Subcutaneous abdominal adipose tissue (tissue), 5 donors: ENCODE data around the gene ERBB4.

Source experiments
- H3K27ac ChIP-seq: one replicate; pipeline ENCODE4 v1.7.0; 2013; ENCODE audit warnings: low read depth, mild to moderate bottlenecking, inconsistent platforms, low read length, moderate library complexity
- H3K27me3 ChIP-seq, 5 donors: one replicate each; pipeline ENCODE4 v1.7.0; 2013; ENCODE audit warnings: low read length in 5 of 5, inconsistent platforms in 1 of 5; ENCODE audit not compliant: control insufficient read depth in 5 of 5, insufficient read depth in 4 of 5
- H3K36me3 ChIP-seq, 5 donors: one replicate each; pipeline ENCODE4 v1.7.0; 2013; ENCODE audit warnings: low read length in 5 of 5; ENCODE audit not compliant: control insufficient read depth in 5 of 5, insufficient read depth in 5 of 5
- H3K4me1 ChIP-seq, 5 donors: one replicate each; pipeline ENCODE4 v1.7.0; 2013; ENCODE audit warnings: low read length in 5 of 5, mild to moderate bottlenecking in 3 of 5, moderate library complexity in 1 of 5; ENCODE audit not compliant: control insufficient read depth in 5 of 5, insufficient read depth in 5 of 5
- H3K4me3 ChIP-seq, 5 donors: one replicate each; pipeline ENCODE4 v1.7.0; 2013; ENCODE audit warnings: low read length in 5 of 5, low read depth in 1 of 5
- H3K9ac ChIP-seq, 5 donors: one replicate each; pipeline ENCODE4 v1.7.0; 2013; ENCODE audit warnings: low read length in 5 of 5, mild to moderate bottlenecking in 4 of 5, moderate library complexity in 3 of 5
- H3K9me3 ChIP-seq, 5 donors: one replicate each; pipeline ENCODE4 v1.7.0; 2013; ENCODE audit warnings: low read length in 5 of 5; ENCODE audit not compliant: control insufficient read depth in 5 of 5
- donor health status: healthy.
- donor health status: healthy.
- donor health status: healthy.
- donor health status: healthy.
- donor health status: healthy.

ERBB4 gene

GRCh38 chr2:211503856-211504255 is 1034.7 kb downstream of the ERBB4 start:
- H3K9me3 ChIP-seq, result peaks cover 0 to 9% (median 0%) of the 10 kb centered on the region in 5 donors
- H3K27me3 ChIP-seq, result no peaks in the 10 kb centered on the region
- no peaks in the 10 kb centered on the region for H3K36me3 ChIP-seq
- no peak overlapping the region for H3K4me3 ChIP-seq
- H3K27ac ChIP-seq, result no peak overlapping the region
- H3K9ac ChIP-seq, result no peak overlapping the region
- no peaks in the 10 kb centered on the region for H3K4me1 ChIP-seq

GRCh38 chr2:211503198-211503597 is 1035.4 kb downstream of the ERBB4 start:
- Histone ChIP-seq H3K9me3 (peaks cover 0 to 9% (median 0%) of the 10 kb centered on the region in 5 donors), H3K27ac (no peak overlapping the region), H3K4me1 (no peaks in the 10 kb centered on the region), H3K9ac (no peak overlapping the region), H3K36me3 (no peaks in the 10 kb centered on the region), H3K27me3 (no peaks in the 10 kb centered on the region), H3K4me3 (no peak overlapping the region)

GRCh38 chr2:211498551-211499205 is 1039.9 kb downstream of the ERBB4 start:
- H3K36me3 ChIP-seq, result no peaks in the 10 kb centered on the region
- no peak overlapping the region for H3K27ac ChIP-seq
- no peaks in the 10 kb centered on the region for H3K4me1 ChIP-seq
- no peaks in the 10 kb centered on the region for H3K27me3 ChIP-seq
- H3K9ac ChIP-seq, result no peak overlapping the region
- H3K9me3 ChIP-seq, result peaks cover 0 to 7% (median 0%) of the 10 kb centered on the region in 5 donors
- no peak overlapping the region for H3K4me3 ChIP-seq

GRCh38 chr2:211495339-211495738 is 1043.3 kb downstream of the ERBB4 start:
- no peaks in the 10 kb centered on the region for H3K27me3 ChIP-seq
- no peaks in the 10 kb centered on the region for H3K4me1 ChIP-seq
- H3K9ac ChIP-seq, result no peak overlapping the region
- no peak overlapping the region for H3K27ac ChIP-seq
- H3K36me3 ChIP-seq, result no peaks in the 10 kb centered on the region
- H3K4me3 ChIP-seq, result no peak overlapping the region
- H3K9me3 ChIP-seq, result no peaks in the 10 kb centered on the region

GRCh38 chr2:211494536-211494935 is 1044.1 kb downstream of the ERBB4 start:
- Histone ChIP-seq H3K9me3 (no peaks in the 10 kb centered on the region), H3K4me3 (no peak overlapping the region), H3K36me3 (no peaks in the 10 kb centered on the region), H3K9ac (no peak overlapping the region), H3K27me3 (no peaks in the 10 kb centered on the region), H3K4me1 (no peaks in the 10 kb centered on the region), H3K27ac (no peak overlapping the region)

- H3K27ac ChIP-seq, result no peak overlapping the region
- H3K4me3 ChIP-seq, result no peak overlapping the region
- no peaks in the 10 kb centered on the region for H3K36me3 ChIP-seq
- no peaks in the 10 kb centered on the region for H3K4me1 ChIP-seq
- no peak overlapping the region for H3K9ac ChIP-seq
- no peaks in the 10 kb centered on the region for H3K9me3 ChIP-seq
- no peaks in the 10 kb centered on the region for H3K27me3 ChIP-seq
These were observed 1044.5 kb downstream of the ERBB4 start for GRCh38 chr2:211494085-211494484.

GRCh38 chr2:211487733-211488132 is 1050.9 kb downstream of the ERBB4 start:
- H3K9ac ChIP-seq, result no peak overlapping the region
- no peaks in the 10 kb centered on the region for H3K4me1 ChIP-seq
- H3K27me3 ChIP-seq, result no peaks in the 10 kb centered on the region
- no peaks in the 10 kb centered on the region for H3K9me3 ChIP-seq
- no peak overlapping the region for H3K4me3 ChIP-seq
- no peak overlapping the region for H3K27ac ChIP-seq
- no peaks in the 10 kb centered on the region for H3K36me3 ChIP-seq

- Histone ChIP-seq H3K4me3 (no peak overlapping the region), H3K9me3 (no peaks in the 10 kb centered on the region), H3K4me1 (peaks cover 0 to 19% (median 0%) of the 10 kb centered on the region in 5 donors), H3K36me3 (no peaks in the 10 kb centered on the region), H3K27ac (no peak overlapping the region), H3K9ac (no peak overlapping the region), H3K27me3 (no peaks in the 10 kb centered on the region)
These were observed 1059.0 kb downstream of the ERBB4 start for GRCh38 chr2:211479536-211480150.

- H3K4me1 ChIP-seq, result peaks cover 0 to 19% (median 0%) of the 10 kb centered on the region in 5 donors
- H3K9ac ChIP-seq, result no peak overlapping the region
- no peak overlapping the region for H3K4me3 ChIP-seq
- no peak overlapping the region for H3K27ac ChIP-seq
- no peaks in the 10 kb centered on the region for H3K36me3 ChIP-seq
- no peaks in the 10 kb centered on the region for H3K27me3 ChIP-seq
- H3K9me3 ChIP-seq, result peaks cover 0 to 4% (median 0%) of the 10 kb centered on the region in 5 donors
These were observed 1060.9 kb downstream of the ERBB4 start for GRCh38 chr2:211477537-211478275.

GRCh38 chr2:211473116-211473515 is 1065.5 kb downstream of the ERBB4 start:
- H3K36me3 ChIP-seq, result no peaks in the 10 kb centered on the region
- peaks cover 0 to 4% (median 0%) of the 10 kb centered on the region in 5 donors for H3K9me3 ChIP-seq
- H3K4me3 ChIP-seq, result no peak overlapping the region
- no peaks in the 10 kb centered on the region for H3K27me3 ChIP-seq
- H3K27ac ChIP-seq, result no peak overlapping the region
- peaks cover 0 to 3% (median 0%) of the 10 kb centered on the region in 5 donors for H3K4me1 ChIP-seq
- H3K9ac ChIP-seq, result no peak overlapping the region
